Measurements from ENCODE around the gene SHROOM3.

SHROOM3 gene

DNA sequence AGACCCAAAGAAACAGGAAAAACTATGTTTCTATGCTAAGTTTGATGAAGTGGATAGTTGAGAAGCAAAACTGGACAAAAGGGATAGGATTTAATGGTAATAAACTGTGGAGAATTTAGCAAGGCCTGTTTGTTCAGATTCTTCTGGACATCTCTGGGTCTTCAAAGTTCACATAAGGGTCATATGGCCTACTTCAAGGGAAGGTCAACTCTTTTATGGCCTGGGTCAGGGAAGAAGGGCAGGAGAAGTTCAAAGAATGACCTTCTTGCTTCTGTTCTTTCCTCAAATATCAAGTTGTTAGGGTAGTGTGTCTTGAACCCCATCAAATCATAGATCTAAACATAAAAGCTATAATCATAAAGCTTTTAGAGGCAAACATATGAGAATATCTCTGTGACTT is 360.2 kb downstream of the SHROOM3 start:
- Histone ChIP-seq H3K4me1 (ENCODE audit: control extremely low read depth in 1 of 4, control insufficient read depth in 4 of 4, insufficient read depth in 4 of 4, low read length in 3 of 4) (no peaks in the 10 kb centered on the region), H3K27me3 (replicated peaks in 2 of 5; ENCODE audit: control insufficient read depth in 4 of 5, insufficient read depth in 5 of 5, low read length in 4 of 5) (no peaks in the 10 kb centered on the region), H3K27ac (ENCODE audit: insufficient read depth in 1 of 2, low read depth in 1 of 2, low read length in 2 of 2, poor library complexity in 1 of 2, severe bottlenecking in 2 of 2) (no peak overlapping the region), H3K4me3 (ENCODE audit: control insufficient read depth in 1 of 7, extremely low read depth in 1 of 7, insufficient read depth in 4 of 7, low read depth in 2 of 7, low read length in 6 of 7) (no peak overlapping the region), H3K36me3 (ENCODE audit: control insufficient read depth in 4 of 4, insufficient read depth in 4 of 4, low read length in 3 of 4) (no peaks in the 10 kb centered on the region), H3K9me3 (ENCODE audit: control extremely low read depth in 1 of 5, control insufficient read depth in 4 of 5, insufficient read depth in 2 of 5, low read depth in 1 of 5, low read length in 4 of 5) (no peaks in the 10 kb centered on the region)
- ChIA-PET CTCF (no interaction called here), POLR2A (no interaction called here)
- no peak for DNase-seq

DNA sequence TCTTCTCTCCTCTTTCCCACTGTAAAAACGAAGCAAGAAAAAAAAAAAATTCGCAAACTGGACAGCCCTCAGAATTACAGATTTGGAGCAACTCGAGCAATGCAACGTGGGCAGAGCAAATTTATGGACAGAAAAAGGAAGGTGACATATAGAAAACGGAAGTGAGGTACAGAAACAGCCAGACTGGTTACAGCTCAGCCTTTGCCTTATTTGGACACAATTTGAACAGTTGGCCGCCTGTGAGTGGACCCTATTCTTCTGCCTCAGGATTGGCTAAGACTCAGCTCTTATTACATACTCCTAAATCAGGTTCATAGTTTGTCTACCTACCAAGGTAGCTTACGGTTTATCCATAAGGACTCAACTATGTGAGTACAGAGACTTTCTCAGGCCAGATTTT is 364.1 kb downstream of the SHROOM3 start:
- POLR2A ChIA-PET = no interaction called here
- Histone ChIP-seq H3K27ac (ENCODE audit: insufficient read depth in 1 of 2, low read depth in 1 of 2, low read length in 2 of 2, poor library complexity in 1 of 2, severe bottlenecking in 2 of 2) (no peak overlapping the region), H3K27me3 (replicated peaks in 2 of 5; ENCODE audit: control insufficient read depth in 4 of 5, insufficient read depth in 5 of 5, low read length in 4 of 5) (peaks cover 0 to 10% (median 0%) of the 10 kb centered on the region in 5 experiments), H3K36me3 (ENCODE audit: control insufficient read depth in 4 of 4, insufficient read depth in 4 of 4, low read length in 3 of 4) (no peaks in the 10 kb centered on the region), H3K9me3 (ENCODE audit: control extremely low read depth in 1 of 5, control insufficient read depth in 4 of 5, insufficient read depth in 2 of 5, low read depth in 1 of 5, low read length in 4 of 5) (no peaks in the 10 kb centered on the region), H3K4me1 (ENCODE audit: control extremely low read depth in 1 of 4, control insufficient read depth in 4 of 4, insufficient read depth in 4 of 4, low read length in 3 of 4) (no peaks in the 10 kb centered on the region), H3K4me3 (ENCODE audit: control insufficient read depth in 1 of 7, extremely low read depth in 1 of 7, insufficient read depth in 4 of 7, low read depth in 2 of 7, low read length in 6 of 7) (no peak overlapping the region)
- WGBS (ENCODE audit: insufficient coverage) = 60% methylated on average over 5 of the region's 7 CpGs
- DNase-seq = no peak
- CTCF ChIA-PET = no interaction called here

DNA sequence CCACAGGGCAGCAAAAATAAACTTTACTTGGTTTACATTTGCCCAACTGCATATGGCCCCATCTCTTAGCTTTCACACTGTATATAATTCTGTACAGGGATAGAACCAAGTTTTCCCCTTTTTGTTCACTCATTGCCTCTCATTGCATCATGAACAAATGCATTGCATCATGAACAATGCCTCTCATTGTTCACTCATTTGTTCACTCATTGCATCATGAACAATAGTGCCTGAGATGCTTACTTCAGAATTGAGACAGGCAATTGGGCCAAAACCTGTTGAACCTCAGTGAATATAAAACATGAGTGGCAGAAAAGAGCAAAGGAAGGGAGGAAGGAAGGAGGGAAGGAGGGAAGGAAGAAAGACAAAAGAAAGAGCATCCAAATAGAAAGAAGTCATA is 364.7 kb downstream of the SHROOM3 start:
- ChIA-PET POLR2A (no interaction called here), CTCF (no interaction called here)
- no peaks in the 10 kb centered on the region for H3K4me1 ChIP-seq (ENCODE audit: control extremely low read depth in 1 of 4, control insufficient read depth in 4 of 4, insufficient read depth in 4 of 4, low read length in 3 of 4)
- no peak overlapping the region for H3K4me3 ChIP-seq (ENCODE audit: control insufficient read depth in 1 of 7, extremely low read depth in 1 of 7, insufficient read depth in 4 of 7, low read depth in 2 of 7, low read length in 6 of 7)
- no peaks in the 10 kb centered on the region for H3K36me3 ChIP-seq (ENCODE audit: control insufficient read depth in 4 of 4, insufficient read depth in 4 of 4, low read length in 3 of 4)
- DNase-seq = no peak
- no peaks in the 10 kb centered on the region for H3K9me3 ChIP-seq (ENCODE audit: control extremely low read depth in 1 of 5, control insufficient read depth in 4 of 5, insufficient read depth in 2 of 5, low read depth in 1 of 5, low read length in 4 of 5)
- peaks cover 0 to 10% (median 0%) of the 10 kb centered on the region in 5 experiments for H3K27me3 ChIP-seq (replicated peaks in 2 of 5; ENCODE audit: control insufficient read depth in 4 of 5, insufficient read depth in 5 of 5, low read length in 4 of 5)
- H3K27ac ChIP-seq (ENCODE audit: insufficient read depth in 1 of 2, low read depth in 1 of 2, low read length in 2 of 2, poor library complexity in 1 of 2, severe bottlenecking in 2 of 2) = no peak overlapping the region

DNA sequence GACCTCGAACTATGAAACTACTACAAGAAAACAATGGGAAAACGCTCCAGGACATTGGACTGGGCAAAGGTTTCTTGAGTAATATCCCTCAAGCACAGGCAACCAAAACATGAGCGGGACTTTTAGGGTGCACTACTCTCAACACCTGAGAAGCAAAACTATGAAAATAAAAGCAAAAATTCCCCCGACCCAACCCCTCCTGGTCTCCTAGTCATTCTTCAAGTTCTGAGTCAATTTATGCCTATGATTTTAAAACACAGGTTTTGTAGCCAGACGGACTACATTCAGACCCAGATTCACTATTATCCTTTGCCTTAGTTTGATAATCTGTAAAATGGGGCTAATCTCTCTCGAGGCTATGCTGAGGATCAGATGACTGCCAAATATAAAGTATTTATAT is 365.9 kb downstream of the SHROOM3 start:
- no peaks in the 10 kb centered on the region for H3K36me3 ChIP-seq (ENCODE audit: control insufficient read depth in 4 of 4, insufficient read depth in 4 of 4, low read length in 3 of 4)
- H3K27ac ChIP-seq (ENCODE audit: insufficient read depth in 1 of 2, low read depth in 1 of 2, low read length in 2 of 2, poor library complexity in 1 of 2, severe bottlenecking in 2 of 2) = no peak overlapping the region
- no peak for DNase-seq
- POLR2A ChIA-PET = no interaction called here
- WGBS (ENCODE audit: insufficient coverage) = 100% methylated on average over 4 of the region's 6 CpGs
- CTCF ChIA-PET = no interaction called here
- H3K9me3 ChIP-seq (ENCODE audit: control extremely low read depth in 1 of 5, control insufficient read depth in 4 of 5, insufficient read depth in 2 of 5, low read depth in 1 of 5, low read length in 4 of 5) = no peaks in the 10 kb centered on the region
- H3K4me1 ChIP-seq (ENCODE audit: control extremely low read depth in 1 of 4, control insufficient read depth in 4 of 4, insufficient read depth in 4 of 4, low read length in 3 of 4) = no peaks in the 10 kb centered on the region
- peaks cover 0 to 10% (median 0%) of the 10 kb centered on the region in 5 experiments for H3K27me3 ChIP-seq (replicated peaks in 2 of 5; ENCODE audit: control insufficient read depth in 4 of 5, insufficient read depth in 5 of 5, low read length in 4 of 5)
- no peak overlapping the region for H3K4me3 ChIP-seq (ENCODE audit: control insufficient read depth in 1 of 7, extremely low read depth in 1 of 7, insufficient read depth in 4 of 7, low read depth in 2 of 7, low read length in 6 of 7)

DNA sequence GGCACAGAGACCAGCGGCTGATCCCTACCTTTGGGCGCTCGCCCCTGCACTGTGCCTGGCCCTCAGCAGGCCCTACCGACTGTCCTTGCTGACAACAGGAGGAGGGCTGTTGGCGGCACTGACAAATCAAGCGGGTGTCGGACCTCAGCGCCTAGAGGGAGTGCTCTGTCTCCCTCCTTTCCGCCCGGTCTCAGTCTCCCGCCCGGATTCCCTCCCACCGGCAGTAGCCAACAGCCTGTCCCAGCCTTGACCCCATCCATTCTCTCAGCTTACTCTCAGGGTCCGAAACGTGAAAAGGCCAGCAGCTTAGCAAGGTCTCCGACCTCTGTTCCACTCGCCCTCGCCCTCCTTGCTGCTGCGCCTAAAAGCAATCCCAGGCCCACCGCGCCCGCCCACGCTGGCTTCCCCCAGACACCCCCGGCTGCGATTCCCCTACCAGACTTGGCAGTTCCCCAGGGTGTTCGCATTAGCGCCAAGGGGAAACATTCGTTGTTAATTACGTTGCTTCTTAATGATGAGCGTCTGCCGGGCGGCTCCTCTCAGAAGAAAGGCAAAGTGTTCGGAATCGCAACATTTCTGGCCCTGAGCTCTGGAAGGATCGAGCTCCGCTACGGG is 366.7 kb downstream of the SHROOM3 start:
- WGBS (ENCODE audit: insufficient coverage) = 81% methylated on average over 36 of the region's 37 CpGs
- peaks cover 0 to 4% (median 0%) of the 10 kb centered on the region in 5 experiments for H3K9me3 ChIP-seq (ENCODE audit: control extremely low read depth in 1 of 5, control insufficient read depth in 4 of 5, insufficient read depth in 2 of 5, low read depth in 1 of 5, low read length in 4 of 5)
- H3K4me1 ChIP-seq (ENCODE audit: control extremely low read depth in 1 of 4, control insufficient read depth in 4 of 4, insufficient read depth in 4 of 4, low read length in 3 of 4) = no peaks in the 10 kb centered on the region
- H3K27ac ChIP-seq (ENCODE audit: insufficient read depth in 1 of 2, low read depth in 1 of 2, low read length in 2 of 2, poor library complexity in 1 of 2, severe bottlenecking in 2 of 2) = no peak overlapping the region
- POLR2A ChIA-PET = no interaction called here
- H3K27me3 ChIP-seq (replicated peaks in 2 of 5; ENCODE audit: control insufficient read depth in 4 of 5, insufficient read depth in 5 of 5, low read length in 4 of 5) = peaks cover 0 to 10% (median 0%) of the 10 kb centered on the region in 5 experiments
- DNase-seq = no peak
- CTCF ChIA-PET = no interaction called here
- H3K4me3 ChIP-seq (ENCODE audit: control insufficient read depth in 1 of 7, extremely low read depth in 1 of 7, insufficient read depth in 4 of 7, low read depth in 2 of 7, low read length in 6 of 7) = no peak overlapping the region
- no peaks in the 10 kb centered on the region for H3K36me3 ChIP-seq (ENCODE audit: control insufficient read depth in 4 of 4, insufficient read depth in 4 of 4, low read length in 3 of 4)

DNA sequence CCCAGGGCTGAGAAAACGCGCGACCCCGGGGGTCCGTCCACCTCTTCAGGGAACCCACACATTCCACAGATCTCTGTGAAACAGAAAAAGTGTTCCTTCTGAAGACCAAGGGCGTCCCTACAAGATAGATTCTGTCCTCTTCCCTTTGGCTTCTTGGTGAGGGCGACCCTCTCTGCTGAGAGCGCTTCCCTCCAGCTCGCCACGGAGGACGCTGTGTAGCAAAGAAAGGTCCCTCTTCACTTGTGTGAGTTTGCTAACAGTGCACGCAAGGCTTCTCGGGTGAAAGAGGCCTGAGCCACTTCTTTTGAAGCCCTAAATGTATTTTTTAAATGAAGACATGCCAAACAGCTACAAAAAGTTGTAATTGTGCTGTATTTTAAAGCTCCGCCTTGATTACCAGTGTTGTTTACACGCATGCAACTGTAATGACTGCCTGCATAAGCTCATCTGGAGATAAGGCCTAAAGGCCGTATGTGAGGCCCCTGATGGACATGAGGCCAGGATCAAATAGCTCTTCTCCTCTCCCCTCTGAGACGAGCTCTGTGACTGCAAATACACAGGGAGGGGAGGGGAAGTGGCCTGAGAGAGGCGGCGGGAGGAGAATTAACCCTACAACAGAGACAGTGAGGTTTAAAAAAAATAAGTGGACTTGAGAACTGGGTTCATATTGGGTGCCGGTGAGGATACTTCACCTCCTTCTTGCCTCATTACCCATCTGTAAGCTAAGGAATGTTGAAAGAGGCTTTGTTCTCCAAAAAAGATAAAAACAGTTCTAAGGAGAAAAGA is 367.4 kb downstream of the SHROOM3 start:
- H3K27me3 ChIP-seq (replicated peaks in 2 of 5; ENCODE audit: control insufficient read depth in 4 of 5, insufficient read depth in 5 of 5, low read length in 4 of 5) = peaks cover 0 to 10% (median 0%) of the 10 kb centered on the region in 5 experiments
- H3K4me1 ChIP-seq (ENCODE audit: control extremely low read depth in 1 of 4, control insufficient read depth in 4 of 4, insufficient read depth in 4 of 4, low read length in 3 of 4) = no peaks in the 10 kb centered on the region
- DNase-seq = no peak
- no peaks in the 10 kb centered on the region for H3K36me3 ChIP-seq (ENCODE audit: control insufficient read depth in 4 of 4, insufficient read depth in 4 of 4, low read length in 3 of 4)
- H3K9me3 ChIP-seq (ENCODE audit: control extremely low read depth in 1 of 5, control insufficient read depth in 4 of 5, insufficient read depth in 2 of 5, low read depth in 1 of 5, low read length in 4 of 5) = peaks cover 0 to 8% (median 0%) of the 10 kb centered on the region in 5 experiments
- WGBS (ENCODE audit: insufficient coverage) = 78% methylated on average over 14 of the region's 20 CpGs
- H3K27ac ChIP-seq (ENCODE audit: insufficient read depth in 1 of 2, low read depth in 1 of 2, low read length in 2 of 2, poor library complexity in 1 of 2, severe bottlenecking in 2 of 2) = no peak overlapping the region
- H3K4me3 ChIP-seq (ENCODE audit: control insufficient read depth in 1 of 7, extremely low read depth in 1 of 7, insufficient read depth in 4 of 7, low read depth in 2 of 7, low read length in 6 of 7) = no peak overlapping the region
- POLR2A ChIA-PET = no interaction called here
- CTCF ChIA-PET = no interaction called here

DNA sequence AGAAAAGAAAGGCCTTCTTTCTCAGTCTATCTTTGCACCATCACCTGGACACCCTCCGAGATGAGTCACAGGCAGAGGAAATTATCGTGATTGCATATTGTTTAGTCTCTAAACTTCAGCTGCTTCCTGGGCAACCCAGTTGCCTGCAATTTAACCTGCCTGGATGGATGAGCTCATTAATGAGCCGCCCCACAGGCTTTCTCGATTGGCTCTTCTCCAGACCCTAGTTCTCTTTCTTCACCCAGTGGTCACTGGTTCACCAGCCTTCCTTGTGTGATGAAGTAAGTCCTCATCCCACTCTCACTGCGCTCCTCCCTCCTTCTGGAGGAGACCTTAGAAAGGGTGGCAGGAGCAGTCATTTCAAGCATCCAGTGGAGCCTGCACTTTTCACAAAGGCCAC is 368.5 kb downstream of the SHROOM3 start:
- H3K4me3 ChIP-seq (ENCODE audit: control insufficient read depth in 1 of 7, extremely low read depth in 1 of 7, insufficient read depth in 4 of 7, low read depth in 2 of 7, low read length in 6 of 7) = no peak overlapping the region
- WGBS (ENCODE audit: insufficient coverage) = 98% methylated on average over 4 of the region's 5 CpGs
- no peak for DNase-seq
- no peaks in the 10 kb centered on the region for H3K4me1 ChIP-seq (ENCODE audit: control extremely low read depth in 1 of 4, control insufficient read depth in 4 of 4, insufficient read depth in 4 of 4, low read length in 3 of 4)
- peaks cover 0 to 19% (median 4%) of the 10 kb centered on the region in 5 experiments for H3K9me3 ChIP-seq (ENCODE audit: control extremely low read depth in 1 of 5, control insufficient read depth in 4 of 5, insufficient read depth in 2 of 5, low read depth in 1 of 5, low read length in 4 of 5)
- no peaks in the 10 kb centered on the region for H3K36me3 ChIP-seq (ENCODE audit: control insufficient read depth in 4 of 4, insufficient read depth in 4 of 4, low read length in 3 of 4)
- CTCF ChIA-PET = interaction anchor here (0.6 kb wide), 1 partner anchor 294 kb away, joined by 3 read pairs; no protein-coding TSS in a partner anchor
- H3K27ac ChIP-seq (ENCODE audit: insufficient read depth in 1 of 2, low read depth in 1 of 2, low read length in 2 of 2, poor library complexity in 1 of 2, severe bottlenecking in 2 of 2) = no peak overlapping the region
- peaks cover 0 to 10% (median 0%) of the 10 kb centered on the region in 5 experiments for H3K27me3 ChIP-seq (replicated peaks in 2 of 5; ENCODE audit: control insufficient read depth in 4 of 5, insufficient read depth in 5 of 5, low read length in 4 of 5)
- POLR2A ChIA-PET = no interaction called here
